HG02938 (cell line): Measurements from ENCODE around the gene MAMDC2.

ENCODE experiments used
- ATAC-seq: cut with Tn5 transposase; IDR thresholded peaks from one replicate; pipeline ENCODE4 v1.9.1; 2021; ENCODE audit warnings: mild to moderate bottlenecking, moderate library complexity; ENCODE audit not compliant: unreplicated experiment

The MAMDC2 gene

GRCh38 chr9:70130266-70130665 lies 86.6 kb downstream of the MAMDC2 start:
- no peak for ATAC-seq

- ATAC-seq, result no peak
Measured at GRCh38 chr9:70131296-70131695, 87.6 kb downstream of the MAMDC2 start.

GRCh38 chr9:70133253-70134208 lies 89.9 kb downstream of the MAMDC2 start:
- ATAC-seq, result no peak

GRCh38 chr9:70134360-70134759 lies 90.7 kb downstream of the MAMDC2 start:
- no peak for ATAC-seq

GRCh38 chr9:70135176-70135575 lies 91.5 kb downstream of the MAMDC2 start:
- ATAC-seq, result no peak

GRCh38 chr9:70136632-70137031 lies 93.0 kb downstream of the MAMDC2 start:
- ATAC-seq, result no peak

GRCh38 chr9:70137577-70137976 lies 93.9 kb downstream of the MAMDC2 start:
- no peak for ATAC-seq

- ATAC-seq, result no peak
Measured at GRCh38 chr9:70142101-70142500, 98.5 kb downstream of the MAMDC2 start.

GRCh38 chr9:70143394-70144130 lies 99.9 kb downstream of the MAMDC2 start:
- ATAC-seq, result no peak

- ATAC-seq, result no peak
Measured at GRCh38 chr9:70144131-70144503, 100.5 kb downstream of the MAMDC2 start.

- no peak for ATAC-seq
Measured at GRCh38 chr9:70145981-70146380, 102.3 kb downstream of the MAMDC2 start.

- no peak for ATAC-seq
Measured at GRCh38 chr9:70147196-70147595, 103.5 kb downstream of the MAMDC2 start.

- no peak for ATAC-seq
Measured at GRCh38 chr9:70147651-70148050, 104.0 kb downstream of the MAMDC2 start.

- ATAC-seq, result no peak
Measured at GRCh38 chr9:70152350-70152749, 108.7 kb downstream of the MAMDC2 start.

- no peak for ATAC-seq
Measured at GRCh38 chr9:70156729-70157128, 113.1 kb downstream of the MAMDC2 start.

- no peak for ATAC-seq
Measured at GRCh38 chr9:70159630-70160029, 116.0 kb downstream of the MAMDC2 start.

GRCh38 chr9:70160686-70161600 lies 117.3 kb downstream of the MAMDC2 start:
- no peak for ATAC-seq

GRCh38 chr9:70165006-70165602 lies 121.5 kb downstream of the MAMDC2 start:
- ATAC-seq, result no peak

- no peak for ATAC-seq
Measured at GRCh38 chr9:70168521-70168920, 124.9 kb downstream of the MAMDC2 start.

- ATAC-seq, result no peak
Measured at GRCh38 chr9:70169222-70169621, 125.6 kb downstream of the MAMDC2 start.
